ENCODE results near the gene PPIP5K1.
A peak's percentile ranks its signal among the peaks of the same experiment; 100 is the strongest.
"Not testable (repeated sequence)": the region's sequence is repeated elsewhere in the genome, so short reads cannot be mapped to it uniquely, and the experiment has no call there.

PPIP5K1 gene

GRCh38 chr15:43589778-43590466, at the start of gene PPIP5K1:
TSS of gene PPIP5K1 (minus strand) at chr15:43590208. CDS start at chr15:43584504, 5,704 bp downstream.
- DNase-seq (ENCODE audit: low read depth in 2 of 2) = not testable (repeated sequence)

DNA sequence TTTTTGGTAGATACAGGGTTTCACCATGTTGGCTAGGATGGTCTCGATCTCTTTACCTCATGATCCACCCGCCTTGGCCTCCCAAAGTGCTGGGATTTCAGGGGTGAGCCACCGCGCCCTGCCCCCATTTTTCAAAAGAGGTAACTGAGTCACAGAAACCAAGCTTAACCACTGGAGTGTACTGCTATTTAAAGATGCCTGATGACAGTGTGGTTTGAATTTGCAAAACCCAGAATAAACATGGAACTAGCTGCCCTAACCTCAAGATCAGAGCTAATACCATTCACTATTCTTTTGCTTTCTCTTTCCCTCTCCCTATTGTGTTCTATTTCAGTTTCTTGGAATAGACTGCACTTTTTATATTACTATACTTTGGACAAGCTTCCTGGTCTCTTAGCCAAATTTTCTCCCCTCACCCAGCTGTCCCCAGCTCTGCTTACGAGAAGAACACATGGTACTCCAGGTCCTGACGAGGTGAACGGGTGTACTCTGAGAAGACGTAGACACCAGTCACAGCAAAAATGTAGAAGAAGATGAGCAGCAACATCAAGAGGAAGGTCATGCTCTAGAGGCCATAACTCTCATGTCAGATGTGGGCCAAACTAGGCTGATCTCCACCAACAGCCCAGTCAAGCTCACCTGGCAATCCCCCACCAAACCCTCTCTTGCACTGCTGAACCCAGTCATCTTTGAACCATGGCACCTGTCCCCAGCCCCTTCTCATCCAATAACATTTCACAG, 48.6 kb upstream of the PPIP5K1 start:
- DNase-seq (ENCODE audit: low read depth in 2 of 2) = not testable (repeated sequence)

DNA sequence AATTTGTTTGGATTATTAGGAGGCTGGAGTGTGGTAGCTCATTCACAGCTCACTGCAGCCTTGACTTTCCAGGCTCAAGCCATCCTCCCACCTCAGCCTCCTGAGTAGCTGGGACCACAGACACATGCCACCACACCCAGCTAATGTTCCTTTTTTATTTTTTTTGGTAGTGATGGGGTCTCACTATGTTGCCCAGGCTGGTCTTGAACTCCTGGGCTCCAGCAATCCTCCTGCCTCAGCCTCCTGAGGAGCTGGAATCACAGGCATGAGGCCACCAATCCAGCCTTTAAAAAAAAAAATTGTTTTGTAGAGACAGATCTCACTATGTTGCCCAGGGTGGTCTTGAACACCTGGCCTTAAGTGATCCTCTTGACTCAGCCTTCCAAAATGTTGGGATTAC, 36.9 kb upstream of the PPIP5K1 start:
- DNase-seq (ENCODE audit: low read depth in 2 of 2) = not testable (repeated sequence)

DNA sequence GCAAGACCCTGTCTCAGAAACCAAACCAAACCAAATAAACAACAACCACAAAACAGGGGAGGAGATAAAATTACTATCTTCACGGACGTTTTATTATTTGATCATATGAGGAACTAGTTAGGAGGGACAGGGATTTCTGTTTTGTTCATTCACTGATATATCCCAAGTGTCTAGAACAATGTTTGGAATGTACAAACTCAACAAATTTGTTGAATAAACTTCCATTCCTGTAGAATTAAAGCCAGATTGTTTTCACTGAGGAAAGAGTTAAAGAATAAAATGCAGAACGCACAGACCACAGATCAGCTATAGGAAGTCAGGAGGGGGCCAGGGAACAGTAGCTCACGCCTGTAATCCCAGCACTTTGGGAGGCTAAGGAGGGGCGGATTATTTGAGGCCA, 35.1 kb upstream of the PPIP5K1 start:
- no peak for DNase-seq (ENCODE audit: low read depth in 2 of 2)

- not testable (repeated sequence) for DNase-seq (ENCODE audit: low read depth in 2 of 2)
These were observed 32.2 kb upstream of the PPIP5K1 start for GRCh38 chr15:43622068-43622799.

GRCh38 chr15:43618700-43619099, 28.7 kb upstream of the PPIP5K1 start, which contains the start of gene STRC:
TSS of gene STRC (minus strand) at chr15:43618800. CDS start at chr15:43618722, 78 bp downstream.
- not testable (repeated sequence) for DNase-seq (ENCODE audit: low read depth in 2 of 2)

DNA sequence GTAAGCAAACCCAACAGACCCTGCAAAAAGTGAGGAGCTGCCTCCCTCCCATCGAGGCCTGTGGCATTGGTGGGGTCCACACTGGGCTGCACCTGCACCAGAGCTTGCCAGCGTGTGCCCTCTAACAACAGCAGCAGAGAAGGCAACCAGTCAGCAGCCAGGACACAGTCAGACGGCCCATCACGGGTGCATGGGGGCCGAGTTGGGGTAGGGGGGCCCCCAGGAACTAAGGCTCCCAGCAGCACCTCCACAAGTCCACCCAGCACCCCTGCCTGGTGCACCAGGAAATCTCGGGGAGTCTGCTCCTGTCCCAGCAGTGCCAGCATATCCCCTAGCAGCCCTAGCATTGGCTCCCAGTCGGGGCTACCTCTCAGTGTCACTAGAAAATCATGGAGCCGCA, 27.7 kb upstream of the PPIP5K1 start:
- not testable (repeated sequence) for DNase-seq (ENCODE audit: low read depth in 2 of 2)

GRCh38 chr15:43602233-43602632, 12.2 kb upstream of the PPIP5K1 start:
- DNase-seq (ENCODE audit: low read depth in 2 of 2) = peak in 1 of 2 donors; percentile 0

DNA sequence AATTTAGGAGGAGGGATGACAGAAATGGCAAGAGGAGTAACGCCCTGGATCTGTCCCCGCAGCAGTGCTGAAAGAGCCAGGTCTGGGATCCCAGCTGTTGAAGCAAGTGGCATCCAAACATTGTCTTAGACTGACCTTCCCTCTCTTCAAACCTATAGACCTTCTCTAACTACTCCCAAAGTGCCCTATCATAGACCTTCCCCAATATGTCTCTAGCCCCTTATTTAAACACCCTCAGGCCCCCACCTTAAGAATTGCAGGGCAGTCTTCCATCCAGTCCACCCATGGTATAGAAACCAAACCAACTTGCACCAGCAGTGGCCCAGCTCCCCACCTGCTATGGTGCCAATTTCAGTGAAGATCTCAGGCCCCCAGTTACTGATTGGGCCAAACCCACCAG, 10.2 kb upstream of the PPIP5K1 start:
- not testable (repeated sequence) for DNase-seq (ENCODE audit: low read depth in 2 of 2)

GRCh38 chr15:43599131-43599530, 9.1 kb upstream of the PPIP5K1 start:
- not testable (repeated sequence) for DNase-seq (ENCODE audit: low read depth in 2 of 2)

GRCh38 chr15:43593328-43594190, 3.6 kb upstream of the PPIP5K1 start, which contains the start of gene CKMT1B:
TSS of gene CKMT1B (plus strand) at chr15:43594027. CDS start at chr15:43594219, 192 bp downstream.
- not testable (repeated sequence) for DNase-seq (ENCODE audit: low read depth in 2 of 2)

DNA sequence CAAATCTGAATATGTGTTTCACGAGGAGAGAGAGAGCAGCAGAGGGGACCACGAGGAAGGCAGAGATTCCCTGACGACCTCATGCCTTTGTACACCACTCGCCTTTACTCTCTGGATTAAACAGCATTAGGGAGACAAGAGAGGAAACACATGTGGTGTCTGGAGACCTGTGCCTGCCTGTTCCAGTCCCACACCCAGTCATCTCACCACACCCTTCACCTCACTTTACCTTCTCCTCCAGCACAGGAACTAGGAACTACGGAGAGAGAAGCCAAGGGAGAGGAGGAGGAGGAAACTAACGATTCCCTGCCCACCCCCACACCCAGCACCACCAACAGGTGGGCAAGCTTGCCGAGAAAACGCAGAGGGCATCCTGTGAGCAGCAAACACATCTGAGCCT, 2.8 kb upstream of the PPIP5K1 start:
- DNase-seq (ENCODE audit: low read depth in 2 of 2) = not testable (repeated sequence)

GRCh38 chr15:43574607-43575006, 15.4 kb downstream of the PPIP5K1 start:
- DNase-seq (ENCODE audit: low read depth in 2 of 2) = not testable (repeated sequence)

GRCh38 chr15:43566615-43567014, 23.4 kb downstream of the PPIP5K1 start:
- DNase-seq (ENCODE audit: low read depth in 2 of 2) = not testable (repeated sequence)

GRCh38 chr15:43563793-43564192, 26.2 kb downstream of the PPIP5K1 start:
- not testable (repeated sequence) for DNase-seq (ENCODE audit: low read depth in 2 of 2)

- DNase-seq (ENCODE audit: low read depth in 2 of 2) = not testable (repeated sequence)
These were observed 27.3 kb downstream of the PPIP5K1 start for GRCh38 chr15:43562753-43563152.

- no peak for DNase-seq (ENCODE audit: low read depth in 2 of 2)
These were observed 37.0 kb downstream of the PPIP5K1 start for GRCh38 chr15:43552986-43553385.

DNA sequence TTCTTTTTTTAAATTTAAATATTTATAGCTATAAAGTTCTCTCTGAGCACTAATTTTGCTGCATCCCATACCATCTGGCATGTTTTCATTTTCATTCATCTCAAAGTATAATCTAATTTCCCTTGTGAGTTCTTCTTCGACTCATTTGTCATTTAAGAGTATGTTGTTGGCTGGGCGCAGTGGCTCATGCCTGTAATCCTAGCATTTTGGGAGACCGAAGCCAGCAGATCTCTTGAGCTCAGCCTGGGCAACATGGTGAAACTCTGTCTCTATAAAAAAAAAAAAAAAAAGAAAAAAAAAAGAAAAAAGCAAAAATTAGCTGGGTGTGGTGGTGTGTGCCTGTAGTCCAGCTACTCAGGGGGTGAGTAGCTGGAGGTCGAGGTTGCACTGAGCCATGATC, 37.8 kb downstream of the PPIP5K1 start:
- no peak for DNase-seq (ENCODE audit: low read depth in 2 of 2)

DNA sequence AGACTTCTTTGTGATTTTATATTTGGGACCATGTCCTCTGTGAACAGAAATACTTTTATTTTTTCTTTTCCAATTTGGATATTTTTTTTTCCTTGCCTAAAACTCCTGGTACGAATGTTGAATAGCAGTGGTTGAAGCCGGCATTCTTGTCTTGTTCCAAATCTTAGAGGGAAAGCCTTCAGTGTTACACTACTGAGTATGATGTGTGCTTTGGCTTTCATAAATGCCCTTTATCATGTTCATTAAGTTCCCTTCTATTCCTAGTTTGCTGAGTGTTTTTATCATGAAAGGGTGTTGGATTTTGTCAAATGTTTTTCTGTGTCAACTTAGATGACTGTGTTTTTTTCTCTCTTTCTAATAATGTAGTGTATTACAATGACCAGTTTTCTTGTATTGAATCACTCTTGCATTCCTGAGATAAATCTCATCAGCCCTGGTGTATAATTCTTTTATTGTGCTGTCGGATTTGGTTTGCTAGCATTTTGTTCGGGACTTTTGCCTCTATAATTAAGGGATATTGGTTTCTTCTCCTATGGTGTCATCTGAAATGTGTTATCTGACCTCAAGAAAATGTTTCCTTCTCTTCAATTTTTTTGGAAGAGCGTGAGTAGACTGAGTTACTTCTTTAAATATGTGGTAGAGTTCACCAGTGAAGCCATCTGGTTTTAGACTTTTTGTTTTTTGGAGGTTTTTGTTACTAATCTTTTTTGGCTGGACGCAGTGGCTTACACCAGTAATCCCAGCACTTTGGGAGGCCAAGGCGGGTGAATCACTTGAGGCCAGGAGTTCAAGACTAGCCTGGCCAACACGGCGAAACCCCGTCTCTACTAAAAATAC, 39.3 kb downstream of the PPIP5K1 start:
- no peak for DNase-seq (ENCODE audit: low read depth in 2 of 2)

GRCh38 chr15:43547539-43547938, 42.5 kb downstream of the PPIP5K1 start:
- no peak for DNase-seq (ENCODE audit: low read depth in 2 of 2)
